LNCAP (cell line): ENCODE data around the gene MERTK.

ENCODE experiments used
- CTCF ChIP-seq: fragments of 450-650 bp; IDR thresholded peaks from 2 replicates; pipeline ENCODE4 v1.5.1; 2017; ENCODE audit warnings: mild to moderate bottlenecking

Gene MERTK

GRCh38 chr2:111923276-111923804 is 24.9 kb downstream of the MERTK start:
- no peak for TF ChIP-seq CTCF

GRCh38 chr2:111924617-111925107 is 26.3 kb downstream of the MERTK start:
- no peak for TF ChIP-seq CTCF

- no peak for TF ChIP-seq CTCF
Observed at GRCh38 chr2:111927723-111928122, 29.3 kb downstream of the MERTK start.

- no peak for TF ChIP-seq CTCF
Observed at GRCh38 chr2:111930409-111930808, 32.0 kb downstream of the MERTK start.

GRCh38 chr2:111930875-111931274 is 32.5 kb downstream of the MERTK start:
- no peak for TF ChIP-seq CTCF

GRCh38 chr2:111932841-111933291 is 34.5 kb downstream of the MERTK start:
- TF ChIP-seq CTCF = no peak

- no peak for TF ChIP-seq CTCF
Observed at GRCh38 chr2:111936881-111937280, 38.5 kb downstream of the MERTK start.

GRCh38 chr2:111938392-111938791 is 40.0 kb downstream of the MERTK start:
- no peak for TF ChIP-seq CTCF
